Measurements from ENCODE around the gene FLNB.

GRCh38 chr3:58035524-58036255, 27.5 kb downstream of the FLNB start:
- no peak for TF ChIP-seq SIN3A (IDR thresholded peaks at IDR 0.05; ENCODE audit: borderline replicate concordance, insufficient read depth, low read length)
- TF ChIP-seq POLR2AphosphoS5 (IDR thresholded peaks at IDR 0.05; ENCODE audit: low read depth, low read length), result no peak
- no peak for TF ChIP-seq TAF1 (IDR thresholded peaks at IDR 0.05; ENCODE audit: borderline replicate concordance, insufficient read depth, low read length)
- TF ChIP-seq REST (IDR thresholded peaks at IDR 0.05; ENCODE audit: insufficient read depth in 1 of 2, low read depth in 2 of 2, low read length in 2 of 2), result no peak

All from PFSK-1 (cell line).